AG04449 (cell line): ENCODE data around the gene PROK2.

Source experiments
- CTCF ChIA-PET: fragments of 350-600 bp; formaldehyde crosslinking; extraction: SDS; loops from one replicate; lab custom pipeline; 2021; ENCODE audit warnings: antibody characterized with exemption; lab: Yijun Ruan, JAX
- POLR2A ChIA-PET: fragments of 400-600, 350-600 bp; formaldehyde crosslinking; extraction: SDS; loops from one replicate; lab custom pipeline; 2020; ENCODE audit warnings: antibody characterized with exemption, inconsistent platforms; lab: Yijun Ruan, JAX
- DNase-seq: peaks from one replicate; pipeline ENCODE4 v3.0.0-alpha.2; 2010; ENCODE audit warnings: low read depth, low spot score
- H3K4me3 ChIP-seq: 2 replicates; pipeline ENCODE4 v1.5.1; 2011; ENCODE audit warnings: low read depth, mild to moderate bottlenecking, control low read depth, low read length
- CTCF ChIP-seq: IDR thresholded peaks from one replicate; pipeline ENCODE4 v1.5.1; 2011; ENCODE audit warnings: mild to moderate bottlenecking, moderate library complexity, low read length, control low read depth, inconsistent platforms; ENCODE audit not compliant: insufficient read depth; ENCODE audit errors: missing control alignments

The PROK2 gene

GRCh38 chr3:71815340-71816067, 30.6 kb upstream of the PROK2 start:
- CTCF ChIA-PET = no interaction called here
- H3K4me3 ChIP-seq = no peak overlapping the region
- no peak for TF ChIP-seq CTCF
- POLR2A ChIA-PET = interaction anchor here (0.6 kb wide), 1 partner anchor 121 kb away, joined by 3 read pairs; no protein-coding TSS in a partner anchor
- no peak for DNase-seq

GRCh38 chr3:71813704-71814103, 28.8 kb upstream of the PROK2 start:
- TF ChIP-seq CTCF = no peak
- H3K4me3 ChIP-seq = no peak overlapping the region
- ChIA-PET POLR2A (no interaction called here), CTCF (no interaction called here)
- no peak for DNase-seq

GRCh38 chr3:71813073-71813472, 28.1 kb upstream of the PROK2 start:
- DNase-seq = no peak
- no peak for TF ChIP-seq CTCF
- ChIA-PET POLR2A (no interaction called here), CTCF (no interaction called here)
- H3K4me3 ChIP-seq = no peak overlapping the region

- POLR2A ChIA-PET = no interaction called here
- no peak for DNase-seq
- no peak for TF ChIP-seq CTCF
- CTCF ChIA-PET = no interaction called here
- no peak overlapping the region for H3K4me3 ChIP-seq
Measured at GRCh38 chr3:71810056-71810455, 25.1 kb upstream of the PROK2 start.

- ChIA-PET CTCF (no interaction called here), POLR2A (no interaction called here)
- no peak for TF ChIP-seq CTCF
- H3K4me3 ChIP-seq = no peak overlapping the region
- DNase-seq = no peak
Measured at GRCh38 chr3:71809321-71810026, 24.5 kb upstream of the PROK2 start.

GRCh38 chr3:71806736-71807135, 21.8 kb upstream of the PROK2 start:
- DNase-seq = no peak
- CTCF ChIA-PET = no interaction called here
- POLR2A ChIA-PET = no interaction called here
- TF ChIP-seq CTCF = no peak
- H3K4me3 ChIP-seq = no peak overlapping the region
